DOHH2 (cell line): ENCODE results near the gene USHBP1.

Experiments used
- CTCF ChIP-seq: fragments of 200-600 bp; sonication (generic); IDR thresholded peaks from one replicate; pipeline ENCODE4 v1.5.1; 2014; ENCODE audit warnings: antibody characterized with exemption, mild to moderate bottlenecking, low read depth, low read length; ENCODE audit not compliant: poor library complexity, severe bottlenecking
- EZH2phosphoT487 ChIP-seq: fragments of 200-600 bp; sonication (generic); IDR thresholded peaks from 2 replicates; pipeline ENCODE4 v1.6.1; 2017; ENCODE audit warnings: borderline replicate concordance, mild to moderate bottlenecking, antibody characterized with exemption, low read length, moderate library complexity, mixed read lengths

GRCh38 chr19:17300992-17301619 lies 36.6 kb upstream of the USHBP1 start:
- TF ChIP-seq CTCF (no peak), EZH2phosphoT487 (no peak)
